Type B pancreatic cell (in vitro differentiated cells): ENCODE measurements around the gene PAPOLA. TPM values are rescaled to one million over a fixed set of nuclear protein-coding genes. Genes with fewer than 3 reads are reported as not detected.

Experiments used
- DNase-seq: peaks from one replicate; pipeline ENCODE4 v3.0.0; 2021; ENCODE audit warnings: mixed read lengths; ENCODE audit not compliant: unreplicated experiment; ENCODE audit errors: extremely low spot score
- H3K27ac Mint-ChIP-seq: 2 replicates; pipeline ENCODE4 v1.8.0; 2021; ENCODE audit warnings: mild to moderate bottlenecking, mixed read lengths
- H3K27me3 Mint-ChIP-seq: 2 replicates; pipeline ENCODE4 v1.8.0; 2021; ENCODE audit warnings: mixed read lengths
- H3K36me3 Mint-ChIP-seq: 2 replicates; pipeline ENCODE4 v1.8.0; 2021; ENCODE audit warnings: mixed read lengths
- H3K4me1 Mint-ChIP-seq: one replicate; pipeline ENCODE4 v1.8.0; 2021; ENCODE audit warnings: mixed read lengths; ENCODE audit not compliant: unreplicated experiment
- H3K4me3 Mint-ChIP-seq: 2 replicates; pipeline ENCODE4 v1.8.0; 2021; ENCODE audit warnings: mild to moderate bottlenecking, mixed read lengths
- H3K9me3 Mint-ChIP-seq: 2 replicates; pipeline ENCODE4 v1.8.0; 2021; ENCODE audit warnings: mixed read lengths
- total RNA-seq: library from RNA; stranded (reverse); gene quantifications from 2 replicates; pipeline ENCODE4 v1.2.1, GENCODE V29; 2021; ENCODE audit warnings: low replicate concordance
- TF ChIP-seq, protein P1 (sequence below): fragments of 200-600 bp; sonication (generic); conservative IDR thresholded peaks from 2 replicates; pipeline ENCODE4 v1.5.0; 2021; ENCODE audit warnings: antibody characterized with exemption, mild to moderate bottlenecking

Gene PAPOLA
- total RNA-seq, 1 donor from 2014 or later = 210 TPM

DNA sequence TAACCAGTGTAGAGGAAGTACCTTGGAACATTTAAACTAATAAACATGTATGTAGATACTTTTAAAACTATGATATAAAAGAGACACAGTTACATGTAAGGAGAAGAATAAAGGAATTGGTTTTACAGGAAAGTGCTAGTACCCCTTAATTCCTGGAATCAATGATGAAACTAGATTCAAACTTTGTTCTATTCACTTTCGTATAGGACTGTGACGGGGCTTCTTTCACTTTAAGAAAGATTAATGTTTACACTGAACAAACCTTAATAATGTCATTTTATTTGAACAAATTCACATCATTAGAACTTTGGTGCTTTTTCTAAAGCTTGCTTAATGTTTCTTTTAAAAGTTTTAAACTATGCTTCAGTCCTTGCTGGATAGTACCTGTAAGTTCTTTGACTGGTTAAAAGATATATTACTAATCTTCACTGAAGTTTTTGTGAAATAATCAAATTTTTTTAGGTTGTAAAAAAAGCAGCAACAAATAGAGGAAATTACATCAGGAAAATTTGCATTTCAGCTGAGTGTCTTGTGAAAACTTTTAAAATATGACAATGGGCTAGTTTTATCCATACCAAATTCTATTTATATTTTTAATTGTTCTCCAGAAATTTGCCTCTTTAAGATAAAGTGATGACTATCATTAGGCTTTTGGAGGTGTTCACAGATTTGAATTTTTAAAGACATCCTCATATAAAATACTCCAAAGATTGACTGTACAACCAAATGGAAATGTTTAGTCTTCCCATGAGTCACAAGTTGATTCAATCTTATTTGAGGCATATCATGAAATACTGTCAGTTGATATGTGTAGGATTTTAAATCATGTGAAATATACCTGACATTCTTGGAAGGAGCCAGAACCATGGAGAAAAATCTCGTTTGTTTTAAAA, 36.2 kb downstream of the PAPOLA start:
- H3K27me3 Mint-ChIP-seq = no peaks in the 10 kb centered on the region
- H3K36me3 Mint-ChIP-seq = peaks cover 12% of the 10 kb centered on the region
- H3K4me1 Mint-ChIP-seq = no peaks in the 10 kb centered on the region
- no peak overlapping the region for H3K4me3 Mint-ChIP-seq
- peak overlapping the region; percentile 5 for H3K27ac Mint-ChIP-seq
- TF ChIP-seq, protein P1, sequence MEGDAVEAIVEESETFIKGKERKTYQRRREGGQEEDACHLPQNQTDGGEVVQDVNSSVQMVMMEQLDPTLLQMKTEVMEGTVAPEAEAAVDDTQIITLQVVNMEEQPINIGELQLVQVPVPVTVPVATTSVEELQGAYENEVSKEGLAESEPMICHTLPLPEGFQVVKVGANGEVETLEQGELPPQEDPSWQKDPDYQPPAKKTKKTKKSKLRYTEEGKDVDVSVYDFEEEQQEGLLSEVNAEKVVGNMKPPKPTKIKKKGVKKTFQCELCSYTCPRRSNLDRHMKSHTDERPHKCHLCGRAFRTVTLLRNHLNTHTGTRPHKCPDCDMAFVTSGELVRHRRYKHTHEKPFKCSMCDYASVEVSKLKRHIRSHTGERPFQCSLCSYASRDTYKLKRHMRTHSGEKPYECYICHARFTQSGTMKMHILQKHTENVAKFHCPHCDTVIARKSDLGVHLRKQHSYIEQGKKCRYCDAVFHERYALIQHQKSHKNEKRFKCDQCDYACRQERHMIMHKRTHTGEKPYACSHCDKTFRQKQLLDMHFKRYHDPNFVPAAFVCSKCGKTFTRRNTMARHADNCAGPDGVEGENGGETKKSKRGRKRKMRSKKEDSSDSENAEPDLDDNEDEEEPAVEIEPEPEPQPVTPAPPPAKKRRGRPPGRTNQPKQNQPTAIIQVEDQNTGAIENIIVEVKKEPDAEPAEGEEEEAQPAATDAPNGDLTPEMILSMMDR = no peak
- DNase-seq = no peak
- no peaks in the 10 kb centered on the region for H3K9me3 Mint-ChIP-seq

DNA sequence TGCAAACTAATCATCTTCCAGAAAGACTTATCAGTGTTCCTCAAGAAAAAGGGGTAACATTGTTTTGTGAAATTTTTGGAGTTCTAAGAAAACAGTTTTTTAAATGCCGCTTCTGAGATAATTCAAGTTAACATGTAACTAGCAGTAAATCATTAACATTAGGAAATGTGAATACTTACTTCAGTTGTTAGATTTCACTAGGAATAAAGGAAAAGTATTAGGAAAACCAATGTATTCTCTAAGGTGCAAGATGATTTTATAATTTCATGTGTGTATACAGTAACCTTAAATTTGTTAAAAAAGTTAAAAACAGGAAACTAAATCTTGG, 36.8 kb downstream of the PAPOLA start:
- Mint-ChIP-seq H3K27me3 (no peaks in the 10 kb centered on the region), H3K27ac (no peak overlapping the region), H3K9me3 (no peaks in the 10 kb centered on the region), H3K36me3 (peaks cover 9% of the 10 kb centered on the region), H3K4me3 (no peak overlapping the region), H3K4me1 (no peaks in the 10 kb centered on the region)
- no peak for DNase-seq
- TF ChIP-seq, protein P1 = no peak

DNA sequence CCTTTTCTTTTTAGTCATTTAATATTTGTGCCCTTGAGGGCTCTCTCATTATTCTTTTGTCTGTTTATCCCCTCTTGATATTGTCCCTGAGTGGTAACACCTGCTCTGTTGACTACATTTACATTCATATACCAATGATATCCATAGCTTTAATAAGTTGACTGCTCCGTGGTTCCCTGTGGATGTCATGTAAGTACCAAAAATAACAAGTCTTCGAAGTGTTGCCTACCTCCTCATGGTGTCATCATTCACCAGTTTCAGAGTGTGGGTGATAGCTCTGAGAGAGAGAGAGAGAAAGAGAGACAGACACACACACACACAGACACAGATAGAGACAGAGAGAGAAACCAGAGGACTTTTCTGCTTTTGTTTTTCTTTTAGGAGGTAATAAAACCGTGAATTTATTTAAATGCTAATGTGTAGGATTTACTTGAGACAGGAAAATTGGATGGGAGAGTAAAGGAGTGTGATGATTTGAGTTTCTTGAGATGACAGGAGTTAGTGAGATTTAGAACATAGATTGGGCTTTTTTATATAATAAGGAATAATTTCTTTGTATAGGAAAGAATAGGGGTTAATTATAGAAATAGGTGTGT, 52.2 kb downstream of the PAPOLA start:
- Mint-ChIP-seq H3K27me3 (no peaks in the 10 kb centered on the region), H3K4me3 (no peak overlapping the region), H3K4me1 (no peaks in the 10 kb centered on the region), H3K36me3 (peaks cover 21% of the 10 kb centered on the region), H3K27ac (no peak overlapping the region), H3K9me3 (no peaks in the 10 kb centered on the region)
- TF ChIP-seq, protein P1 = no peak
- DNase-seq = no peak

DNA sequence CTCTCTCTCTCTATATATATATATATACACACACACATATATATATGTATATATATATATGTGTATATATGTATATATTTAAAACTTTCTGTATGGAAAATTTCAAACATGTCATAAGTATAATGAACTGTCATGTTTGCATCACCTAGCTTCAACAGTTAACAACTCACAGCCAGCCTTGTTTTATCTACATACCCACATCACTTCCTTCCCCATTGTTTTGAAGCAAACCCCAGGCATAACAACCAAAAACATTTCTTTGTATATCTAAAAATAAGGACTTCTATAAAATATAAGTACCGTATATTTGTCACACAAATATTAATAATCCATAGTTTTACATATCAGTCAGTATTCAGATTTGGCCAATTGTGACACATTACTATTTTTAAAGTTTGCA, 57.4 kb downstream of the PAPOLA start:
- TF ChIP-seq, protein P1 = no peak
- peaks cover 24% of the 10 kb centered on the region for H3K36me3 Mint-ChIP-seq

DNA sequence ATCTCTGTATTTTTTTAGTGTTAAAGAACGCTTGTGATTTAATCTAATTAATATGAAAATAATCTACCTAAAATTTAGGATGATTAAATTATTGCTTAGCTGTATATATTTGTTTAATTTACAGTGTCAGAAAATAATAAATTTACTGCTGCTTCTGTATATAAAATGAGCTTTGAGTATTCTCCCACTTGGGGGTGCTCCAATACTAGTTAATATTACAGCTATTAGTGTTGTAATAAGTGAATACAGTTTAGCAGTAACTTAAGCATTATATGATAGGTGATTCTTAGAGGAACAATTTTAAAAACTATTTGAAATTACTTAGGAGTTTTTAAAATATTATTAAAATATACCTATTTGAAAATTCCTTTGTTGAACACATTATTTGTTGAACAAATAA, 62.2 kb downstream of the PAPOLA start:
- H3K27me3 Mint-ChIP-seq = no peaks in the 10 kb centered on the region
- no peak overlapping the region for H3K27ac Mint-ChIP-seq
- DNase-seq = no peak
- no peaks in the 10 kb centered on the region for H3K9me3 Mint-ChIP-seq
- H3K36me3 Mint-ChIP-seq = peaks cover 16% of the 10 kb centered on the region
- TF ChIP-seq, protein P1 = peak; percentile 34
- H3K4me3 Mint-ChIP-seq = no peak overlapping the region
- H3K4me1 Mint-ChIP-seq = peaks cover 9% of the 10 kb centered on the region

More for the DNA sequence above, 57.4 kb downstream of the PAPOLA start:
- H3K4me1 Mint-ChIP-seq = no peaks in the 10 kb centered on the region
- H3K4me3 Mint-ChIP-seq = no peak overlapping the region
- H3K27ac Mint-ChIP-seq = no peak overlapping the region
- DNase-seq = no peak
- H3K9me3 Mint-ChIP-seq = no peaks in the 10 kb centered on the region
- no peaks in the 10 kb centered on the region for H3K27me3 Mint-ChIP-seq
